HG03354 (cell line): ENCODE measurements around the gene CENPO.
"Not testable (repeated sequence)": the region's sequence is repeated elsewhere in the genome, so short reads cannot be mapped to it uniquely, and the experiment has no call there.

ENCODE experiments used
- ATAC-seq: cut with Tn5 transposase; IDR thresholded peaks from one replicate; pipeline ENCODE4 v1.9.1; 2021; ENCODE audit warnings: mild to moderate bottlenecking; ENCODE audit not compliant: unreplicated experiment, poor library complexity, severe bottlenecking

CENPO gene

GRCh38 chr2:24833821-24834732 is 40.9 kb downstream of the CENPO start:
- ATAC-seq, result no peak

- no peak for ATAC-seq
These were observed 41.6 kb downstream of the CENPO start for GRCh38 chr2:24834733-24835395.

DNA sequence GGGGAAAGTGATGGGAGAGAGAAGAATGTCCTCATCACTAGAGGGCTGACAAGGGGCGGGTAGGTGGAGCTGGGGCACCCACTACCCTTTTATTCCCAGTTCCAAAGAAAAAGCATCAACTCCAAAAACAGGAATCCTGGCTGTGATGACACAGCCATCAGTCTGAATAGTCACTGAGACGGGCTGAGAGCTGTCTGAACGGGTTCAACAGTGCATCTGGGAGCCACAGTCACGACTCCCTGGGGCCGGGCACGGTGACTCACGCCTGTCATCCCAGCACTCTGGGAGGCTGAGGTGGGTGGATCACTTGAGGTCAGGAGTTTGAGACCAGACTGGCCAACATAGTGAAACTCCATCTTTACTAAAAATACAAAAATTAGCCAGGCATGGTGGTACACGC is 42.2 kb downstream of the CENPO start:
- not testable (repeated sequence) for ATAC-seq

GRCh38 chr2:24836206-24836605 is 43.0 kb downstream of the CENPO start:
- ATAC-seq, result no peak

DNA sequence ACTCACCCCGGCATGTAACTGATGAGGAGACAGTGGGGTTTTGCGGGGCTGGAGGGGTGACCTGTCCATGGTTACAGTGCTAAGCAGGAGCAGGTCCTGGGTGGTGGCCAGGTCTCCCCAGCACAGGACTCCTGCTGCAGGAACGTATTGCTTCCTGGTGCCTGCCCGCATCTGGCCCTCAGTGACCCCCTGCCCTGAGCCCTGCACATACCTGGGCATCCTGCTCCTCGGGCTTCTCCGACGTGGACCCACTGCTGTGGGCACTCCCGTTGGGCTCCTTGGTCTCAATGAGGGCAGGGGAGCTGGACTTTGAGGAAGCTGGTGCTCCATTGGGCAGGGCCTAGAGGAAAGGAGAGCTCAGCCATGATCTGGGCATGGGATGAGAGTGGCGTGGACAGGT is 43.5 kb downstream of the CENPO start:
- ATAC-seq, result no peak

- ATAC-seq, result no peak
These were observed 44.8 kb downstream of the CENPO start for GRCh38 chr2:24837996-24838513.

- ATAC-seq, result no peak
These were observed 45.3 kb downstream of the CENPO start for GRCh38 chr2:24838541-24838940.

- ATAC-seq, result no peak
These were observed 46.5 kb downstream of the CENPO start for GRCh38 chr2:24839729-24840128.

DNA sequence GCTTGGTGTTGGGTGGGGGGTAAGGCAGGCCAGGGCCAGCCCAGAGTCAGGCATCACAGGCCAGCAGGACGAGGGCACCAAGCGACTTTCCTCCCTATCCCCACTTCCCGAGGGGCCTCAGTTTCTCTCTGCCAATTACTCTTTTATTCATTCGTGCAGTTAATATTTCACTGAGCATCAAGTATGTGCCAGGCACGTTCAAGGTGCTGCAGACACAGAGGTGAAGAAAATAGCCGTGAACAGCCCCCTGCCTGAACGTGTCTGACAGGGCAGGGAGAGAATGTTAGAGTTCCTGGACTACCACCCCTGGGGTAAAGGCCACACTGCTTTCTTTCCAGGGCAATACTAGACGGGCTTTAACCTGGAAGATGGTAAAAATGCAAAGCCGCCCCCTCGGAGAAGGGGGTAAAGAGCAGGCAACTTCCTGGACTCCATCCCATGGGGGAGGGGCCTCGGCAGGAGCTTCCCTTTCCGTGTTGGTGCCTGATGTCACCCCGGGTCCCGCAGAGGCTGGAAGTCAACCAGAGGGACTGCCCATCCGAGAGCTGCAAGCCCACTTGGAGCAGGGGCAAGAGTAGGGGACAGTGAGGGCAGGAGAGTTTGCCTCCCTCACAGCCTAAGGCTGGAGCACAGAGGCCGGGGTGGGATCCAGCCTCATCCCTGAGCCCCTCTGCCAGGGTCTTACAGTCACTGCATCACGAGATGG is 47.1 kb downstream of the CENPO start:
- ATAC-seq, result no peak

GRCh38 chr2:24840962-24841945 is 48.0 kb downstream of the CENPO start:
- ATAC-seq, result no peak

DNA sequence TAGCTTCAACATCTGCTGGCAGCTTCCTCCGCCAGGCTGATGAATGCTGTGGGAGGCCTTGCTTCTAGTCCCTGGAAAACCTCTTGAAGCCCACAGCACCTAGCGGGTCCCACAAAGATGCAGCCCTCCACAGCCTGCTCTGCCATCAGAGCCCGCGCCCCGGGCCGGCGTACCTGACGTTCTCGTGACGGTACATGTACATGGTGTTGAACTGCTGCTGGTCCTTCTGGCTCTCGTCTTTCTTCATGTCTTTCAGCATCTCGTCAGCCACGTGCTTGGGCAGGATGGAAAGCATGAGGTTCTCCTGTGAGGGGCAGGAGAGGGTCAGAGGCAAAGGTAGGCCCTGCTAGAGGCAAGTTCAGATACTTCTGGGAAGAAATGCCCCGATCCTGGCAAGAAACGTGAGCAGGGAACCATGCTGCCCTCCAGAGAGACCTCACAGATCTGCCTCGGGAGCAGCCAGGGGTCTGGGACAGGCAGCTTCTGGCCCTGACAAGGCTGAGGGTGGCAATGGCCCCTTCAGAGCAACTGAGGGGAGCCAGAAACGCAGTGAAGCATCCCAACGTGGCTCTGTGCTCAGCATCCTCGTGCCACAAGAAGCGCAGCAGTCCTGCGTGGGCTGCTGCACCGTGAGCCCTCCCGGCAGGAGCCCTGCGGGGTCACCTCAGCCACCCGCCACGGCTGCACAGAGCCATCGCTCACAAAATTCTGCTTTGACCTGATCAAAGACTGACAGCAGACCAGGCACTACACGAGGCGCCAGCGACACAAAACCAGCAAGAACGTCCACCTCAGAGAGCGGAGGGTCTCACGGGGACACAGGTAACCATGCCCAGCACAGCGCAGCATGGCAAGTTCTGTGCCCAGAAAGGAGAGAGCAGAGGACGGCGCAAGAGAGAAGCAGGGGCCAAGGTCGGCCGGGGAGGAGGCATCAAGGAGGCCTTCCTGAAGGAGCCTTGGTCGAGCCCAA is 49.1 kb downstream of the CENPO start:
- no peak for ATAC-seq

- ATAC-seq, result no peak
These were observed 50.2 kb downstream of the CENPO start for GRCh38 chr2:24843330-24843860.

- no peak for ATAC-seq
These were observed 50.9 kb downstream of the CENPO start for GRCh38 chr2:24844023-24844685.

- ATAC-seq, result no peak
These were observed 52.5 kb downstream of the CENPO start for GRCh38 chr2:24845691-24846090.

DNA sequence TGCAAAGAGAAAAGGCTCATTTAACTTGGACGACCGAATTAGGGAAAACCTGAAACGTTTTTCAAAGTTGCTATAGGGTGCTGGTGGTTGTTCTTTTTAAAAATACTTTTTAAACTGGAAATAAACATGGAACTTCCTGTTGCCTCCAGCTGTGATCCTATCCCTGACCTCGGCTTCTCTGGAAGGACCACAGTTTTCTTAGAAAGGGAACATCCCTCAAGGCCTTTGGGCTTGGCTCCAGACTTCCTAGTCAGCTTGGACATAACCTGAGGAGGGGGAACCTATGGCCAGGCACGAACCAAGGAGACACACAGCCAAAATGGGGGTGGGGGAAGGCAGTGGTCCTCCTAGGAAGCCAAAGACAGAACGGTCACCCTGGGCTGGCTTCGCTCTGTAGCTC is 57.7 kb downstream of the CENPO start:
- no peak for ATAC-seq

DNA sequence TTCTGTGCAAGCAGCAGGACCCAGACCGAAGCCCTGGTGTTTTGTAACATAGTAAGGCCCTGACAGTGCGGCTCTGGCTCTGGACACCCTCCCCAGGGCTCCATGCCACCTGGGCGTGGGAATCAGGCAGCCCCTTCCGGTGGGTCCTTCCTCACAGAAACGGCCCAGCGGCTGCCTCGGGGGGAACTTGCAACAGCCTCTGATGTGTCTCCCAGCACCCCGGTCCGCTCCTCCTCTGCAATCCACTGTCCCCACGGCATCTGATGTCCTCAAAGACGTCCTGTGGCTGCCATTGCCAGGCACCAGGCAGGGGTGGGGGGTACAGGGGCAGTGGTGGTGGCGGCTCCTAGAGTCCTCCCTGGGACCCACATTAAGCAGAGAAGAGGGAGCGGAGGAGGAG is 58.8 kb downstream of the CENPO start:
- no peak for ATAC-seq

DNA sequence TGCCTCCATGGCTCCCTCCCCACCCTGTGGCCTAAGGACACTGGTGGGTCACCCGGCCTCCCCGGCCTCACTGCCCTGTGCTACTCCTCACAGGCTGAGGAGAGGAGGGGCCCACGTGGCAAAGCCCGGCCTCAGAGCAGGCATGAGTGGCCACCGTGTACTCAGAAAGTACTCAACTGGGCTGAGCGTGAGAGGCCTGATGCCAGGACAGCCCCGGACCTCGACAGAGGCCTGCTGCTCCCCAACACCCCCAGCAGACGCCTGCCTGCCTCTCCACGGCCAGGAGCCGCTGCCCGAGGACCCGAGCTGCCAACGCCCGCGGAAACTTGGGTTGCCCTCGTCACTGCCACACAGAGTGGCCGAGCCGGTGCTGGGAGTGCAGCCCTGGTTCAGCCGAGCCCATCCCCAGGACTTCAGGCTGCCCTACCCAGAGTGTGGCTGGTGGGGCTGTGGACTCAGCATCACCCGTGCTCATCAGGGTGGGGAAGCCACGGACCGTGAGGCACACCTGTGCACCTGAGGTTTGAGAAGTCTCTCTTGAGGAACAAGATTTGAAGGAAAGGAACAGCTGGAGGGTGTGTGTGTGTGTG is 59.3 kb downstream of the CENPO start:
- no peak for ATAC-seq
